ENCODE data around the gene GPRC5B.

Gene GPRC5B

GRCh38 chr16:19894586-19894985 lies 9.9 kb upstream of the GPRC5B start:
- TF ChIP-seq CTCF (IDR thresholded peaks at IDR 0.05; ENCODE audit: extremely low read depth, missing control alignments), result no peak
- DNase-seq (ENCODE audit: low spot score), result no peak

- DNase-seq (ENCODE audit: low spot score), result no peak
- no peak for TF ChIP-seq CTCF (IDR thresholded peaks at IDR 0.05; ENCODE audit: extremely low read depth, missing control alignments)
Observed at GRCh38 chr16:19892902-19893301, 8.3 kb upstream of the GPRC5B start.

GRCh38 chr16:19890901-19891300 lies 6.3 kb upstream of the GPRC5B start:
- no peak for TF ChIP-seq CTCF (IDR thresholded peaks at IDR 0.05; ENCODE audit: extremely low read depth, missing control alignments)

GRCh38 chr16:19888834-19889233 lies 4.2 kb upstream of the GPRC5B start:
- DNase-seq (ENCODE audit: low spot score), result no peak
- no peak for TF ChIP-seq CTCF (IDR thresholded peaks at IDR 0.05; ENCODE audit: extremely low read depth, missing control alignments)

More at GRCh38 chr16:19890901-19891300, 6.3 kb upstream of the GPRC5B start:
- no peak for DNase-seq (ENCODE audit: low spot score)

- TF ChIP-seq CTCF (IDR thresholded peaks at IDR 0.05; ENCODE audit: extremely low read depth, missing control alignments), result peak; percentile 99
- peak; percentile 80 for DNase-seq (ENCODE audit: low spot score)
Observed at GRCh38 chr16:19886073-19886941, 1.7 kb upstream of the GPRC5B start.

GRCh38 chr16:19885451-19886072 lies 914 bp upstream of the GPRC5B start:
- DNase-seq (ENCODE audit: low spot score), result no peak

More at GRCh38 chr16:19885451-19886072, 914 bp upstream of the GPRC5B start:
- TF ChIP-seq CTCF (IDR thresholded peaks at IDR 0.05; ENCODE audit: extremely low read depth, missing control alignments), result no peak

All from GM20000 (cell line).